NCI-H2171 treated with DMSO at 0.1 percent for 48 hours (cell line): ENCODE data around the gene PLCL1.
"Not testable (repeated sequence)": the region's sequence is repeated elsewhere in the genome, so short reads cannot be mapped to it uniquely, and the experiment has no call there.

Experiments used
- DNase-seq: peaks from one replicate; lab custom pipeline; 2025; lab: John Stamatoyannopoulos, UW

The PLCL1 gene

GRCh38 chr2:198178766-198179165 lies 374.4 kb downstream of the PLCL1 start:
- DNase-seq = no peak

- no peak for DNase-seq
Observed at GRCh38 chr2:198186257-198186656, 381.9 kb downstream of the PLCL1 start.

GRCh38 chr2:198187841-198188240 lies 383.4 kb downstream of the PLCL1 start:
- DNase-seq = no peak

- no peak for DNase-seq
Observed at GRCh38 chr2:198188982-198189381, 384.6 kb downstream of the PLCL1 start.

GRCh38 chr2:198191651-198192050 lies 387.3 kb downstream of the PLCL1 start:
- DNase-seq = no peak

GRCh38 chr2:198196556-198196955 lies 392.2 kb downstream of the PLCL1 start:
- not testable (repeated sequence) for DNase-seq
